EH (cell line): ENCODE measurements around the gene TDRD9.
"Not testable (repeated sequence)": the region's sequence is repeated elsewhere in the genome, so short reads cannot be mapped to it uniquely, and the experiment has no call there.

Experiments used
- DNase-seq: peaks from one replicate; pipeline ENCODE4 v3.0.0-alpha.2; 2015; ENCODE audit warnings: low read depth

The TDRD9 gene

GRCh38 chr14:103892247-103892646 lies 36.0 kb upstream of the TDRD9 start:
- no peak for DNase-seq

DNA sequence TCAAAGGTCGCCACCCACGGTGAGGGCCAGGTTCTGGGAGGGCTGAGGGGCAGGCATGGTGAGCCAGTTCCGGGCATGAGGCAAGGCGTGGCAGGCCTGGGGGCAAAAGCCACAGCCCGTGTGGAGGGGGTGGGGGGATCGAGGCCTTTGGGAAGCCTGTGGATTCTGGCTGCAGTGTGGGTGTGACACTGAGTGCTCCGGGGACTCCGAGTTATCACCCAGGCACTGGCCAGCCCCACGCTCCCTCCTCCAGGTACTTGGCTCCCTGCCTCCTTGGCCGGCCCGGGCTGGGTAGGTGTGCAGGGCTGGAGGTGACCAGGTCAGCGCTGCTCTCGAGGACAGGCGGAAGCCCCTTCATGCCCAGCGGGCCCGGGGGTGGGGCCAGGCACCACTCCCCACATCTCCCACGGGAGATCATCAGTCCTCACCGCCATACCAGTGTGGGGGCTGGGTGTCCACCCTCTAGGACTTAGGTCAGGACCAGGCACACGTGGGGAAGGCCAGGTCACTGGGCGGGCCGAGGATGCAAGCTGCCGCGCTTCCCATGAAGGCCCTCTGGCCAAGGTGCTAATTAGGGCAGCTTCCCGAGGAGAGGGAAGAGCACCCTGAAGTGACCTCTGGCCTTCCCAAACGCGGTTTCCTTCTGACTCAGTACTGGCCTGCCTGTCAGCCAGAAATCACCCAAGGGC lies 34.1 kb upstream of the TDRD9 start:
- DNase-seq = no peak

GRCh38 chr14:103894723-103895059 lies 33.6 kb upstream of the TDRD9 start:
- no peak for DNase-seq

- DNase-seq = no peak
These were observed 31.7 kb upstream of the TDRD9 start for GRCh38 chr14:103896578-103896977.

DNA sequence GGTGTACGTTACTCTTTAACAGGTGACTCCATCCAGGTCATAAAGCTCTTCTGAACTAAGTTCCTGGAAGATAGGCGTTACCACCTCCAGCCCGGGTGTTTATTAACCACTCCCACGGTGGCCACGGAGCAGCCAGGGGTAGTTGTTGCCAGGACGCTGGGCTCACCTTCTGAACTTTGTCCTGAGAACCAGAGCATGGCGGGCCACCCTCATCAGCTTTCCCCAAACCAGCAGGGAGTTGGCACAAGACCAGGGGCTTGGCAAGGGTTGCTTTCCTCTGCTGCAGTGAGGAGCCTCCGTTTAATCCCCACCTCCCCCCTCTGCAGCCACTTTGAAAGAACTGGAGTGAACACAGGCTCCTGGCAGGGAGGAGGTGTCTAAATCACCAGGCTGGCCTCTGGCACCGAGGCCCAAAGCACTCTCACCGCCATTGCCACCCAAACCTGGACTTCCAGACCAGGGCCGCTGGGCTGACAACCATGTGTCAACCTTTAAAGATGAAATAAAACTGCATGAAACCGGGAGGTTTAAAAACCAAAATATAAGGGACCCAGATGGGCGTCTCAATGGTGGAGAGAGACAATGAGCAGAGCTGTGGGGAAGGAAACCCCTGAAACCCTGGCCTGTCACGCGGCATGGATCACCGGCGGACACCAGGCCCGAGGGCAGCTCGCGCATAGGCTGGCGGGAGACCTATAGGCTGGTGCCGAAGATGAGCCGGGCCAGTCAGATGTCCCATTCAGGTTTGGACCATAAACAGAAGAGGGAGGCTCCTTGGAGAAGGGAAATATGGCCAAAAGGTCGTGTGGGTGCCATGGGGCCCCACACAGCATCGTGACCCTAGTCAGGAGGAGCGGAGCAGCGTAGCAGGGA lies 30.9 kb upstream of the TDRD9 start:
- DNase-seq = no peak

GRCh38 chr14:103898204-103898603 lies 30.1 kb upstream of the TDRD9 start:
- no peak for DNase-seq

DNA sequence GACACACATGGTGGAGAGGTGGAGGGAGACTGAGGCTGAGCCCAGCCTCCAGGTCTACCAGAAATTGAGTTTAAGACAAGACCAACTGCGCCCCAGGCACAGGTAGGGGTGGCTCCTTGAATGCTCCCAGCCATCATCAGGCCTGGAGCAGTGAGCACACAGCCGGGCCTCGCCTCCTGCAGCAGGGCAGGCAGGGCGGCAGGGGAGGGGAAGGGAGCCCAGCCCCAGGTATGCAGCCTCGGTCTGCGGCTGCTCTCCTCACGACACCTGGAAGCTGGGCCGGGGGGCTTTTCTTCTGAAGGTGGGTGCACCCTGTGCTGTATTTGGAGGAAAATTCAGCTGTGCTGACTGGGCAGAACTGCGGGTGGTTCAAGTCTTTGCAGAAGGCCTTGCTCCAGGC lies 29.5 kb upstream of the TDRD9 start:
- no peak for DNase-seq

GRCh38 chr14:103899316-103899715 lies 28.9 kb upstream of the TDRD9 start:
- no peak for DNase-seq

DNA sequence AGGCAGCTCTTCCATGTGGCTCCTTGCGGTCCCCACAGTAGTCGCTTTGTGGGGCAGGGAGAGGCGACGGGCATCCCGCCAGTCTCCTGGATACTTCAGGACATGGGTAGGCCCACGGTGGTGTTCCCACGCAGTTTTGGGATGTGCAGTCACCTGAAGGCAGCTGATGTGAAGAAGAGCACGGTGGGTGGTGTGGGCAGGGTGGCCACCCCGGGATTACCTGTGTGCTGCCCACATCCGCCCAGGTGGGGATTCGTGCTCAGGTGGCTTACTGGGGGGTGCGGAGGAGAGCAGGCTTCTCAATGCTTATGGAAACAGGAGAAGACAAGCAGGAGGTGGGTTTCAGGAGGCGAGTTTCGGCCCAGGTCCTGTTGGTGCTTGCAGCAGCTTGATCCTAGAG lies 28.4 kb upstream of the TDRD9 start:
- DNase-seq = no peak

DNA sequence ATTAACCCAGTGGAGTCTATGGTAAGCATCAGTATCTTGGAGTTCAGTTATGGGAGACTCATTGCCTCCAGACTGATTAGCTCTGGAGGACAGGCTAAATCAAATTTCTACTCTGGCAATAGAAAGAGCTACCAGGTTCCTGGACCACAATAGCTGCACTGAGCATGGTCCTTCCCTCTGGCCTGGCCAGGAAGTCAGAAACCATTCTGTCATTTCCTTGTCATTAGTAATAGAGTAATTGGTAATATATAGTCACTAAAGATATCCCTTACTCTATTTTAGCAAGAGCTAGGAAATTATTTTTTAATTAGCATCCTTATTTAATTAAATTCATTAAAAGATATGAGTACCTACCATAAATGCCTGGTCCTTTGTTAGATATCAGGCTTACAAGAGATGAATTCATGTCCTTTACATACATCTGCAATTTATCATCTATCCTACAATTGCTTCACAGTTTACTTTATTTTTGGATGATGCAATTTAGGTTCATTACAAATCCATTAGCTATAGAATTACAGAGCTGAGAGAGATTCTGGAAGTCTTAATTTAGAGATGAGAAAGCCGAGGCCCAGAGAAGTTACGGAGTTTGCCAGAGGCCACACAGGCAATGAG lies 23.7 kb upstream of the TDRD9 start:
- DNase-seq = no peak

DNA sequence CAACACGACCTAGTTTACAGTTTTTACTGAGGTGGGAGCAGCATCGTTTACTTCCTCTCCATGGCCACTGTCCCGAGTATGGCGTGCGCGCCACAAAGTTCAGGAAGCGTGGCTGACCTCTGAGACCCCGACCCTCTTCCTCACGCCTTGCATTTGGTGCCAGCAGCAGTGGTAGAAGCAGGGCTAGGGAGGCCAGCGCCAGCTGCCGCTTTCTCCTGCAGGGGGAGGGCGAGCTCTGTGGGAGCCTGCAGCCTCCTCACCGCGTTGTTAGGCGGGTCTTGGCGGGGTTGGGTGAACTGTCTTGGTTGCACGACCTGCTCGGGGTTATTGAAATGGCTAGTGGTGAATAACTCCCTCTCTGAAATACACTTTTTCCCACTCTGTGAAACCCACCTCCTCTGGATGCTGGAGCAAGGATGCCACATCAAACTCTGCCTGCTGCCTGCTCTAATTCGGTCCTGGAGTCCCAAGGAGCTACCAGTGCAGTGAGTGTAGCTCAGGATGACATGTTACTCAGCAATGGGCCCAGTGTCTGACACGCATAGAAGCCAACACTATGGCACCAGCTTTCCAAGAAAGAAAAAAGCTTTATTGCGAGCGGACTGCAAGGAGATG lies 22.3 kb upstream of the TDRD9 start:
- no peak for DNase-seq

GRCh38 chr14:103908580-103908979 lies 19.7 kb upstream of the TDRD9 start:
- DNase-seq = no peak

DNA sequence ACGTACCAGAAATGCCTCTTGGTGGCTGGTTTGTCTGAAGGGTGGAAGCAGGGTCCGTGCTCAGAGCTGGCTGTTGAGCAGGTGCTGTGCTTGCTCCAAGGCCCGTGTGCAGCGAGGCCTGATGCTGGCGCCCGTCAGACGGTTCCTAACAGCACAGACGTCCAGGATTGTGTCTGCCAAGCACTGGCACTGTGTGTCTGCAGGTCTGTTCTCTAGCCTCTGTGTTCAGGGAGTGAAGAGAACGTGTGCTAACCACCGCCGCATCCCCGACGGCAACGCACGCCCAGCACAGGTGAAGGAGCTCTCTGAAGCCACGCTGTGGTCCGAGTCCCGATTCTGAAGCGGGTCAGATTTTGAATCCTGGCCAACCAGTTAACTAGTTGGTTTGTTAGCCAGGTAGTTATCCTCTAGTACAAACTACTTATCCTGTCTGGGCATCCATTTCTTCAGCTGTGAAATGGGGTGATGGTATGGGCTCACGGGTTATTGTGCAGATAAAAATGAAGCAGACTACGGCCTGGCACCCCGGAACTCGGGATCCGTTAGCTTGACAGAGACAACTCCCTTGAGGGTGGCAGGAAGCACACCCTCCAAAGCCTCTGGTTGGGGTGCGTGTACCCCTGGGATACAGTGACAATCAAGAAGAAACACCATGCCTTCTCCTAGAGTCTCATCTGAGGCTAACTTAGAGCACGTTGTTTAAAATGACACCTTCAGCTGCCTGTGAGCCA lies 18.6 kb upstream of the TDRD9 start:
- DNase-seq = no peak

DNA sequence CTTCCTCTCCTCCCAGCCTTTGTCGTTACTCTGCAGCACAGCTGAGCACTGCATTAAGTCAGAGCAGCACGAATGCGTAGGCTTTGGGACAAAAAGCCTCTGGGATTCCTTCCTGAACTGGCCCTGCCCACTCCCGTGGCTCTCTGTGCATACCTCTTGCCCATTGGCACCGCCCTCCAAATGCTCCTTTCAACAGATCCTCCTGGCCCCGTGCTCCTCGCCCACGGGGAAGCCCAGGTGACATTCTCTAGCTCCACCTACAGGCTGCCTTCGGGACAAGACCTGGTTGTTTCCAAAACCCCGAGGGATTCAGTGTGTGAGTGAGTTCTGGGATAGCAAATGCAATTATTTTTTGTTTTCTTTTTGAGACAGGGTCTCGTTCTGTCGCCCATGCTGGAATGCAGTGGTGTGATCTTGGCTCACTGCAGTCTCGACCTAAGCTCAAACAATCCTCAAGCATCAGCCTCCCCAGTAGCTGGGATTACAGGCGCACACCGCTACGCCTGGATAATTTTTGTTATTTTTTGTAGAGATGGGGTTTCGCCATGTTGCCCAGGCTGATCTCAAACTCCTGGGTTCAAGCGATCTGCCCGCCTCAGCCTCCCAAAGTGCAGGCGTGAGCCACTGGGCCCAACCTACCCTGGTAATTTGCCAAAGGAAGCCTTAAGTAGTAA lies 17.9 kb upstream of the TDRD9 start:
- peak; percentile 77 for DNase-seq

DNA sequence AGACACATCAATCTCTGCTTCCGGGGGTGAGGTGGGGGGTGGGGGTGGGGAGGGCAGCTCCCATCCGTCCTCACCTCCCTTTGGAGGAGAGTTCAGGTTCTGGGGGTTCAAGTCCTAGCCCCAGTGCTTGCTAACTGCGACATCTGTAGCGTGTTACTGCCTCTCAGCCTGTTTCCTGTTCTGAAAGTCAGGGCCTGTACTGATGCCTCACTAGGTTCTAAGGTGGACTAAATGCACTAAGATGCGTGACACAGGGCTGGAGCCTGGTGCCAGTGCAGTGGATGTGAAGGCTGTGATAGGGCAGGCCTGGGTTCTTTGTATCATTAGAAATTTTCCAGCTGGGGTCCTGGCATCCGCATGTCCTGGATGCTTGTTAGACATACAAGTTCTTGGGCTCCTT lies 17.3 kb upstream of the TDRD9 start:
- no peak for DNase-seq

GRCh38 chr14:103915616-103916015 lies 12.6 kb upstream of the TDRD9 start:
- no peak for DNase-seq

DNA sequence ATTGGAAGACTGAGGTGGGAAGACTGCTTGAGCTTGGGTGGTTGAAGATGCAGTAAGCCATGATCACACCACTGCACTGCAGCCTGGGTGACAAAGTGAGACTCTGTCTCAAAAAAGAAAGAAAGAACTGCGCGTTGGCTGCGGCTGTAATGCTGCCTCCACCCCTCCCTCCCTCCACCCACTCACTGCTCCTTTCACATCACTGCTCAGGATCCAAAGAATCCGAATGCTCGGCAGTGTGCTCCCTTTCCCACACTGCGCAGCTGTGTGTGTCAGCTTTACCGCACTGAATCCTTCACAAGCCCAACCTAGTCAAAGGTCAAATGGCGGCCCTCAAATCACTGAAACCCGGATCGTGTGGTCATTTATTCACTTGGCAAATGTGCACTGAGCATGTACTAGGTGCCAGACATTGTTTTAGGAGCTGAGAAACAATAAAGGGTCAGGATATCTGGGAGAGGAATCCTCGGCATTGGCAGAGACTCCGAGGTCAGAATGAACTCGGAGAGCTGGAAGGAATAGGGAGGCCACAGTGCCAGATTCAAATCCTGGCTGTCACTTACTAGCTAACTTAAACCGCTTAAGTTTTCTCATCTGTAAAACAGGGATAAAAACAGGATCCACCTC lies 11.5 kb upstream of the TDRD9 start:
- no peak for DNase-seq

DNA sequence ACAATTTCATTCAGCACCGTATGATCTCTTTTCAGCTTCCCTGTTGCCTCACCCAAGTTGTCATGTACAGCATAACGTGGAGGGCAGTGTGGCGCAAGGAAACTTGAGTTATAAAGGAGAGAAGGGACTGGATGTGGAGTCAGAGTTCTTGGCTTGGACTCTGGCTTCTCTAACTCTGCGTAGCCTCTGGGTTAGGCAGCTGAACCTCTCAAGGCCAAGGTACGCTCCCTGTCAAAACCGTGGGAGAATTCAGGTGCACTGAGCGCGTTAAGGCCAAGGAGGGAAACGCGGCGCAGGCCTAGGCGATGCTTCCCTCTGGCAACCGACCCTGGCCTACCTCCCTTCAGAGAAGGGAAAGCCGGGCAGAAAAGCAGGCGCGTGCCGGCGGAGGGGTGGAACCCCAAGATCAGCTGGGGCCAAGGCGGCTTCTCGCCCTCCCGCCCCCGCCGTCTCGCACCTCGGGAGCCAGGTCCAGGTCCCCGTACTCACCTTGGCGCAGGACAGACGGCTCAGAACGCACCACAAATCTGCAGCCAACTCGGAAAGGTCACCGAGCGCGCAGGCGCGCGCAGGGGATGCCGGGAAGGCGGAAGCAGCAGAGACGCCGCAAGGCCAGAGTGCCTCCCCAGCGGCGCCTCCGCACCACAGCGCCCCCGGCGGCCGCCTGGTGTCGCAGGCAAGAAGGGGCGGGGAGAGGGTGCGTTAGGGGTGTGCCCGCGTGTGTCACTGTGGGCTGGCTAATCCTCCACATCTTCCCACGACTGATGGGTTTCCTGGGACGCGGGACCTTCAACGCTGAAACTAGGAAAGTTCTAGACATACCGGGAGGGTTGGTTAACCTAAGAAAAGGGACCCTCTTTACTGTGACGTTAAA lies 7.0 kb upstream of the TDRD9 start:
- DNase-seq = peak; percentile 91

- DNase-seq = not testable (repeated sequence)
These were observed 6.4 kb upstream of the TDRD9 start for GRCh38 chr14:103921855-103922200.

GRCh38 chr14:103923863-103924262 lies 4.4 kb upstream of the TDRD9 start:
- peak; percentile 5 for DNase-seq
